HUES48 (cell line): Measurements from ENCODE around the gene PLAC1.

Experiments used
- H3K27ac ChIP-seq: one replicate; pipeline ENCODE4 v1.7.0; 2013; ENCODE audit warnings: low read depth, low read length, inconsistent platforms
- H3K27me3 ChIP-seq: 2 replicates; pipeline ENCODE4 v1.6.1; 2013; ENCODE audit warnings: mild to moderate bottlenecking, low read length; ENCODE audit not compliant: control insufficient read depth, insufficient read depth
- H3K36me3 ChIP-seq: 2 replicates; pipeline ENCODE4 v1.6.1; 2013; ENCODE audit warnings: low read length; ENCODE audit not compliant: control insufficient read depth, insufficient read depth
- H3K4me1 ChIP-seq: 2 replicates; pipeline ENCODE4 v1.6.1; 2013; ENCODE audit warnings: mild to moderate bottlenecking, low read length; ENCODE audit not compliant: control insufficient read depth, insufficient read depth
- H3K4me3 ChIP-seq: 2 replicates; pipeline ENCODE4 v1.5.1; 2013; ENCODE audit warnings: mild to moderate bottlenecking, low read depth, low read length
- H3K9ac ChIP-seq: 2 replicates; pipeline ENCODE4 v1.6.1; 2013; ENCODE audit warnings: mild to moderate bottlenecking, low read depth, low read length, moderate library complexity
- H3K9me3 ChIP-seq: 2 replicates; pipeline ENCODE4 v1.6.1; 2013; ENCODE audit warnings: low read length; ENCODE audit not compliant: control insufficient read depth, insufficient read depth

The PLAC1 gene

GRCh38 chrX:134631426-134632346 is 26.6 kb downstream of the PLAC1 start:
- peaks cover 4% of the 10 kb centered on the region; the same call in 1 of the 2 replicates for H3K27me3 ChIP-seq
- H3K4me3 ChIP-seq, result no peak overlapping the region
- no peaks in the 10 kb centered on the region for H3K9me3 ChIP-seq
- H3K27ac ChIP-seq, result no peak overlapping the region
- no peaks in the 10 kb centered on the region for H3K4me1 ChIP-seq
- no peaks in the 10 kb centered on the region for H3K36me3 ChIP-seq
- H3K9ac ChIP-seq, result no peak overlapping the region

GRCh38 chrX:134628663-134629062 is 29.6 kb downstream of the PLAC1 start:
- Histone ChIP-seq H3K27me3 (no peaks in the 10 kb centered on the region; the same call in 1 of the 2 replicates), H3K9ac (no peak overlapping the region), H3K36me3 (no peaks in the 10 kb centered on the region), H3K4me1 (no peaks in the 10 kb centered on the region; the same call in 1 of the 2 replicates), H3K27ac (no peak overlapping the region), H3K4me3 (no peak overlapping the region), H3K9me3 (no peaks in the 10 kb centered on the region)

GRCh38 chrX:134626434-134626833 is 31.8 kb downstream of the PLAC1 start:
- Histone ChIP-seq H3K27ac (no peak overlapping the region), H3K4me3 (no peak overlapping the region), H3K36me3 (no peaks in the 10 kb centered on the region), H3K9ac (no peak overlapping the region), H3K27me3 (no peaks in the 10 kb centered on the region; the same call in 1 of the 2 replicates), H3K4me1 (peaks cover 18% of the 10 kb centered on the region), H3K9me3 (no peaks in the 10 kb centered on the region)

GRCh38 chrX:134625315-134625718 is 33.0 kb downstream of the PLAC1 start:
- Histone ChIP-seq H3K4me3 (no peak overlapping the region), H3K9ac (no peak overlapping the region), H3K9me3 (no peaks in the 10 kb centered on the region), H3K36me3 (no peaks in the 10 kb centered on the region), H3K27ac (no peak overlapping the region), H3K4me1 (peaks cover 19% of the 10 kb centered on the region), H3K27me3 (no peaks in the 10 kb centered on the region; the same call in 1 of the 2 replicates)

GRCh38 chrX:134624046-134624430 is 34.2 kb downstream of the PLAC1 start:
- no peaks in the 10 kb centered on the region for H3K9me3 ChIP-seq
- H3K9ac ChIP-seq, result no peak overlapping the region
- H3K27ac ChIP-seq, result no peak overlapping the region
- no peaks in the 10 kb centered on the region for H3K27me3 ChIP-seq
- no peak overlapping the region for H3K4me3 ChIP-seq
- no peaks in the 10 kb centered on the region for H3K36me3 ChIP-seq
- H3K4me1 ChIP-seq, result peaks cover 19% of the 10 kb centered on the region

- Histone ChIP-seq H3K27ac (peak overlapping the region; percentile 93), H3K9me3 (no peaks in the 10 kb centered on the region), H3K9ac (no peak overlapping the region), H3K36me3 (no peaks in the 10 kb centered on the region), H3K4me3 (no peak overlapping the region), H3K27me3 (no peaks in the 10 kb centered on the region), H3K4me1 (peaks cover 19% of the 10 kb centered on the region)
These were observed 34.8 kb downstream of the PLAC1 start for GRCh38 chrX:134623293-134624045.

- Histone ChIP-seq H3K4me1 (peaks cover 19% of the 10 kb centered on the region), H3K9me3 (no peaks in the 10 kb centered on the region), H3K9ac (no peak overlapping the region), H3K4me3 (no peak overlapping the region), H3K27ac (peak overlapping the region; percentile 93), H3K27me3 (no peaks in the 10 kb centered on the region), H3K36me3 (no peaks in the 10 kb centered on the region)
These were observed 35.5 kb downstream of the PLAC1 start for GRCh38 chrX:134622813-134623185.

- Histone ChIP-seq H3K9ac (no peak overlapping the region), H3K9me3 (no peaks in the 10 kb centered on the region), H3K4me1 (peaks cover 19% of the 10 kb centered on the region), H3K36me3 (no peaks in the 10 kb centered on the region), H3K27ac (peak overlapping the region; percentile 93), H3K4me3 (no peak overlapping the region), H3K27me3 (no peaks in the 10 kb centered on the region)
These were observed 36.0 kb downstream of the PLAC1 start for GRCh38 chrX:134622056-134622812.

GRCh38 chrX:134619838-134620237 is 38.4 kb downstream of the PLAC1 start:
- H3K27ac ChIP-seq, result no peak overlapping the region
- H3K4me1 ChIP-seq, result peaks cover 19% of the 10 kb centered on the region

GRCh38 chrX:134613396-134613795 is 44.9 kb downstream of the PLAC1 start:
- Histone ChIP-seq H3K36me3 (no peaks in the 10 kb centered on the region), H3K27me3 (0 out of 2 replicates have a peak, but pooled peaks cover 4% of the 10 kb centered on the region), H3K9me3 (no peaks in the 10 kb centered on the region), H3K4me3 (no peak overlapping the region), H3K27ac (no peak overlapping the region), H3K4me1 (no peaks in the 10 kb centered on the region), H3K9ac (no peak overlapping the region)

More at GRCh38 chrX:134619838-134620237, 38.4 kb downstream of the PLAC1 start:
- Histone ChIP-seq H3K9ac (no peak overlapping the region), H3K4me3 (no peak overlapping the region), H3K36me3 (no peaks in the 10 kb centered on the region), H3K9me3 (no peaks in the 10 kb centered on the region), H3K27me3 (no peaks in the 10 kb centered on the region)
